ENCODE data around the gene ACVR2A.
A peak's percentile ranks its signal among the peaks of the same experiment; 100 is the strongest.

The ACVR2A gene

DNA sequence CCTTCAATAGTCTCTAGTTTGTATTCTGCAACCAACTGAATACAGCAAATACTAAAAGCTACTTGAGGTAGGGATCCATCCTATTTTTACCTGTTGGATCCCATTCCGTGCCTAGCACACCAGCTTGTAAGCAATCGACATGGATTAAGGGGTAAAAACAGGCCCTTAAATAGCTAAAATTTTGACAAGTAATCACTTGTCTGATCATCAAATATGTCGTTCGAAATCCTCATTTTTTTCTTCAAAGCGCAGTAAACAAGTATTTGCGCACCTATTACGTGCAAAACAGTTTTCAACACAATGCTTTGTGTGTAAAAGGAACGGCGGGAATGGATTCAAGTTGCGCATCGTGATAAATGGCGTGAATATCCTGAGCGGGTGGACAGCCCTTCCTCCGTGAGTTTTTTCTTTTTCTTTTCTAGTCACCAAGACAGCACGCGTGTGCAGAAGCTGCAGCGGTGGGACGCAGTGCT lies 1.4 kb upstream of the ACVR2A start:
- H3K36me3 ChIP-seq (ENCODE audit: insufficient read depth, low read depth, low read length) = no peaks in the 10 kb centered on the region
- H3K4me3 ChIP-seq (ENCODE audit: low read length) = peak overlapping the region; percentile 80
- peak overlapping the region; percentile 83 for H3K9ac ChIP-seq (ENCODE audit: low read depth, low read length)
- H3K27ac ChIP-seq (ENCODE audit: low read length) = peak overlapping the region; percentile 5
- H3K4me1 ChIP-seq (ENCODE audit: insufficient read depth, low read length) = peaks cover 7% of the 10 kb centered on the region; the same call in 1 of the 2 replicates
- no peaks in the 10 kb centered on the region for H3K27me3 ChIP-seq (ENCODE audit: insufficient read depth, low read length)
- H3K9me3 ChIP-seq (ENCODE audit: insufficient read depth, low read depth, low read length) = no peaks in the 10 kb centered on the region

DNA sequence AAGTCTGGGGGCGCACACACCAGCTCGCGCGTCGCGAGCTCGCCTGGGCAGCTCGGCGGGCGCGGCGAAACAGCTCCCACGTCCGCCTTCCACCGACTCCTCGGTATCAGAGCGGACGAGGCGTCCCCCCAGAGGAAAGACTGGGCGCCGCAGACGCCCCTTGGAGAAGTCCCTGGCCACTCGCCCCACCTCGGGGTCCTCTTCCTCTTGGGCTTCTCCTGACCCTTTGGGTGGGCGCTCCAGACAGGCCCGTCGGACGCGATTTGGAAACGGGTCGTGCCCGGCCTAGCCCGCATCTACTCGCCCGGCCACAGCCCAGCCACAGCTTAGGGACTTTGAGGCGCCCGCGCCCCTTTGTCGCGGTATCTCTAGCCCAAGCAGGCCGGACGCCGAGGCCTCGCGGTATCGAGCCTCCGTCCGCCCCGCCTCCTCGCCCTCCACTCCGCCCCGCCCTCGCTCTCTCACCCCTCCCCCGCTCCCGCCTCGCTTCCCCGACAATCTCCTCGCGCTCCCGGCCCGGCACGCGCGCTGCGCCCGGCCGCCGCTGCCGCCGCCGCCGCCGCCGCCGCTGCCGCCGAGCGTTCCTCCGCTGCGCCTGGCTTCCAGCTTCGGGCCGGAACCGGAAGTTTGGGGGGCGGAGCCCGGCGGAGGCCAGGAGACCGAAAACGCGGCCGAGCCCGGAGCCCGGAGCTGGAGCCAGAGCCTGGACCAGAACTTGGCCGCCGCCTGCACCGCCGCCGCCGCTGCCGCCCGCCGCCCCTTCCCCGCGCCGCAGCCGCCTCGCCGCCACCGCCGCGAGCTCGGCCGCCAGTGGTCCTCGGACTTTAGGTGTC lies 749 bp upstream of the ACVR2A start:
- H3K36me3 ChIP-seq (ENCODE audit: insufficient read depth, low read depth, low read length) = no peaks in the 10 kb centered on the region
- H3K9me3 ChIP-seq (ENCODE audit: insufficient read depth, low read depth, low read length) = no peaks in the 10 kb centered on the region
- H3K4me3 ChIP-seq (ENCODE audit: low read length) = peak overlapping the region; percentile 89
- H3K27me3 ChIP-seq (ENCODE audit: insufficient read depth, low read length) = no peaks in the 10 kb centered on the region
- H3K27ac ChIP-seq (ENCODE audit: low read length) = peak overlapping the region; percentile 31
- peaks cover 7% of the 10 kb centered on the region; the same call in 1 of the 2 replicates for H3K4me1 ChIP-seq (ENCODE audit: insufficient read depth, low read length)
- H3K9ac ChIP-seq (ENCODE audit: low read depth, low read length) = peak overlapping the region; percentile 85

DNA sequence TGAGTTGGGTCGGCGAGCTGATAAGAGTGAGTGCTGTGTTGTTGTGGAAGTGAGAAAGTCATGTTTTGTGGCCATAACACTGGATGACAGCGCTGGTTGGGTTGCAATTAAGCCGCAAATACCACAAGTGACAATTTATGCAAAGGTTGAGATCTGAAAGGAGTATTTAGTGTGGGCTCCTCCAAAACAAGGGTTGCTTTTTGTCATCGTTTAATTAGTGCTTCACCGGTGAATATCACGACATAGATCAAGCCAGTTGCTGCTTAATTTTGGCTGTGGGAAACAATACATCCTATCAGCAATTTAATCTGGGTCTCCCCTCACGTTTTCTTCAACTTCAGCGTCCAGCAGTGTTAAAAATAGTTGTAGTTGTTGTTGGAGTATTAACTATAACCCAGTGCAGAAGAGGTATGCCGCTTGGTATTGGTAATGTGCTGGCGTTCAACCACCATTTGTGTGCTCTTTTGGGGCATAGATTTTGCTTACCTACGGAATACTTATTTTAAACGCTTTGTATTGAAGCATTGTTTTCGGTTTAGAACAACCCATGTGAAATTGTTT lies 662 bp downstream of the ACVR2A start:
- peaks cover 7% of the 10 kb centered on the region; the same call in 1 of the 2 replicates for H3K4me1 ChIP-seq (ENCODE audit: insufficient read depth, low read length)
- no peaks in the 10 kb centered on the region for H3K27me3 ChIP-seq (ENCODE audit: insufficient read depth, low read length)
- H3K9me3 ChIP-seq (ENCODE audit: insufficient read depth, low read depth, low read length) = no peaks in the 10 kb centered on the region
- H3K9ac ChIP-seq (ENCODE audit: low read depth, low read length) = peak overlapping the region; percentile 70
- H3K27ac ChIP-seq (ENCODE audit: low read length) = no peak overlapping the region
- peak overlapping the region; percentile 89 for H3K4me3 ChIP-seq (ENCODE audit: low read length)
- no peaks in the 10 kb centered on the region for H3K36me3 ChIP-seq (ENCODE audit: insufficient read depth, low read depth, low read length)

DNA sequence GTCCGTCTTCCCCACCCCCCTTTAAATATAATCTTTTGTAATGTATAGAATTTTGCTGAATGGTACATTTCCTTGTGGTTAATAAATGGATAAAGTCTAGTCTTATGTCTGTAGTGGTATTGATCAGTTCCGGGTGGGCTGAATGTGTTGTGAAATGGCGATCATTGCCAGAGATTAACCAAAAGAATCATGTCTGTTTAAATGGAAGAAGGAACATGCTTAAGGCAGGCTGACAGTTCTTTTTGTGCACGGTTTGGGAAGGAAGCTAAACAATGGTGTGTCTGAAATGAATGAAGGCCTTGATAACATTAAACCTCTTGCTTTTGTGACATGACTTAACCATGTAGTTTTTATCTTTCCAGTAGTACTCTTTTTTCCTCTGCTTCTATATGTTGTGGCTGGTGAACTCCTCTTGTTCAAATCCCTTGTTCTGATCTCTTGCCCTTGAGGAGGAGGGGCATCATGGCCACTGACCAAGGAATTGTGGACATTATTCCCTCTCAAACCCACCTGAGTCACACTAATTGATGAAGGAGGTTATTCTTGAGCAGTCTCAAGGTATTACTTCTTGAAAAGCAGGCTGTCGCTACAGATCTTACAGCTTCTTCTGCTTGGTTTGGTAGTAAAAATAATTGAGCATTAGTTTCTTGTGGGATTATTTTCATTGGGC lies 1.7 kb downstream of the ACVR2A start:
- H3K27ac ChIP-seq (ENCODE audit: low read length) = no peak overlapping the region
- H3K36me3 ChIP-seq (ENCODE audit: insufficient read depth, low read depth, low read length) = no peaks in the 10 kb centered on the region
- H3K27me3 ChIP-seq (ENCODE audit: insufficient read depth, low read length) = no peaks in the 10 kb centered on the region
- peaks cover 7% of the 10 kb centered on the region; the same call in 1 of the 2 replicates for H3K4me1 ChIP-seq (ENCODE audit: insufficient read depth, low read length)
- peak overlapping the region; percentile 89 for H3K4me3 ChIP-seq (ENCODE audit: low read length)
- no peaks in the 10 kb centered on the region for H3K9me3 ChIP-seq (ENCODE audit: insufficient read depth, low read depth, low read length)
- H3K9ac ChIP-seq (ENCODE audit: low read depth, low read length) = peak overlapping the region; percentile 70; the same call in 1 of the 2 replicates

DNA sequence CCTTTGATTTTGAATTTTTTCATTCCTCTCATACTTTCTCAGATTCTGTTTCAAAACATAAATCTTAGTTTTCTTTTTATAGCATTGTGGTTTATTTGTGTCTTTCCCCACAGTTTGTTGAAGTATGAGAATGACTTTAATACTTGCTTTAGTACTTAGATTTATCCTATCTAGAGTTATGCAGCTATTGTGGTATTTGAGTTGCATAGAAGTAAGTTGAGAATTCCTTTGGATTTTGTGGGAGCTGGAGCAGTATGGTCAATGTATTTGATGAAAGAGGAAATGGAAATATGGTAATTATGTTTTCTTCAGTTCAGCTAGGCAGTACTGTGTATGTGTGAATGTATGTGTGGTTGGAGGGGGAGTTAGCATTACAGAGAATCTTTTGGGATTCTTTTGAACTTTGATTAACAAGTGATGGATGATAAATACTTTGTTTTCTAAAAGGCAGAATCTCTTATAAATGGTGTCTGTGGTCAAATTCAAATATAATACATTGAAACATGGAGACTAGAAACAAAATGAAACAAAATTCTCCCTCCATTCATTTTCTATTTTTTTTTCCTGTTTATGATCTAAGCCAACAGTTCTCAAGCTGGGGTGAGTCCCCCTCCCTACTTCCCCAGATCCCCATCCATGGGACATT lies 3.0 kb downstream of the ACVR2A start:
- H3K27ac ChIP-seq (ENCODE audit: low read length) = no peak overlapping the region

DNA sequence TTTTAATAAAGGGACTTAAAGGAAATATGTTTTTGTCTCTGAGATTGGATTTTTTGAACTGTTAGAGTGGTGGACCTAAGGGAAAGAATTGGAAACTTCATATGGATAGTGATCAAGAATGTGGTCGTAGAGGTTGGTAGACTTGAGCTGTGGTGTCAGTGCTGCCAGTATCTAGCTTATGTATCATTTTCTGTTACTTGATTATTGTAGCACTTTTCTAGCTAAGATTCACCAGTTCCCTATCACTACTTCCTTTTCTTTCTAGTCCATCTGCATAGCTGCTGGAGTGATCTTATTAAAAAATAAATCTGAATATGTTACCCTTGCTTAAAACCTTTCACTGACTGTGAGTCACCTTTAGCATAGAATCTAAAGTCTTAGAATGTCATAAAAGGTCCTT lies 6.0 kb downstream of the ACVR2A start:
- Histone ChIP-seq H3K9me3 (ENCODE audit: insufficient read depth, low read depth, low read length) (no peaks in the 10 kb centered on the region), H3K4me3 (ENCODE audit: low read length) (no peak overlapping the region), H3K27ac (ENCODE audit: low read length) (no peak overlapping the region), H3K4me1 (ENCODE audit: insufficient read depth, low read length) (peaks cover 7% of the 10 kb centered on the region; the same call in 1 of the 2 replicates), H3K9ac (ENCODE audit: low read depth, low read length) (no peak overlapping the region), H3K36me3 (ENCODE audit: insufficient read depth, low read depth, low read length) (no peaks in the 10 kb centered on the region), H3K27me3 (ENCODE audit: insufficient read depth, low read length) (no peaks in the 10 kb centered on the region)

More for the DNA sequence above, 3.0 kb downstream of the ACVR2A start:
- H3K9me3 ChIP-seq (ENCODE audit: insufficient read depth, low read depth, low read length) = no peaks in the 10 kb centered on the region
- no peaks in the 10 kb centered on the region for H3K36me3 ChIP-seq (ENCODE audit: insufficient read depth, low read depth, low read length)
- no peak overlapping the region for H3K9ac ChIP-seq (ENCODE audit: low read depth, low read length)
- peaks cover 7% of the 10 kb centered on the region; the same call in 1 of the 2 replicates for H3K4me1 ChIP-seq (ENCODE audit: insufficient read depth, low read length)
- peak overlapping the region; percentile 25; the same call in 1 of the 2 replicates for H3K4me3 ChIP-seq (ENCODE audit: low read length)
- H3K27me3 ChIP-seq (ENCODE audit: insufficient read depth, low read length) = no peaks in the 10 kb centered on the region

DNA sequence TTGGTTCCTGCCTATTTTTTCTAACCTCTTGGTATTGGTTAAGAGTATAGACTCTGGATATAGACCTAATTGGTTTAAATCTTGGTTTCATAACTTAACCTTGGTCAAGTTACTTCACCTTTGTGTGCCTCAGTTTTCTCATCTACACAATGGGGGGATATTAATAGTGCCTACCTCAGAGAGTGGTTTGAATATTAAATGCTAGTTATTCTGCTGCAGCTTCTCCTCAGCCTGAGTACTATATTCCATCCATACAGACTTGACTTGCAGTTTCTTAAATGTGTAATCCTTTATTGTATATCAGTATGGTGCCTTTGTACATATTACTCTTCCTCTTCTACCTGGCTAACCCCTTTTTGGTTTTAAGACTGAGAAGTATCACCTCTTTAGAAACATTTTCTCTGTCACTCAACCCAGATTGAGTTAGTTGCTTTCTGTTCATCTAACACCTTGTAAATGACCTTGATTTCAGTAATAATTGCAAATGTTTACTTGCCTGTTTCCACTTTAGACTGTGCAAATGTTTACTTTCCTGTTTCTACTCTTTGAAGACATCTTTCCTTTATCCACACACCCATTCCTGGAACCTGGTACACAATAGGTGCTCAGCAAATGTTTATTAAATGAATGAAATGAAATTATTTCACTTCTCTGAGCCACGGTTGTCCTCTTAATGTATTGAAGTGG lies 6.6 kb downstream of the ACVR2A start:
- peaks cover 7% of the 10 kb centered on the region; the same call in 1 of the 2 replicates for H3K4me1 ChIP-seq (ENCODE audit: insufficient read depth, low read length)
- H3K9ac ChIP-seq (ENCODE audit: low read depth, low read length) = no peak overlapping the region
- H3K36me3 ChIP-seq (ENCODE audit: insufficient read depth, low read depth, low read length) = no peaks in the 10 kb centered on the region
- no peaks in the 10 kb centered on the region for H3K27me3 ChIP-seq (ENCODE audit: insufficient read depth, low read length)
- H3K27ac ChIP-seq (ENCODE audit: low read length) = no peak overlapping the region
- no peak overlapping the region for H3K4me3 ChIP-seq (ENCODE audit: low read length)
- H3K9me3 ChIP-seq (ENCODE audit: insufficient read depth, low read depth, low read length) = no peaks in the 10 kb centered on the region

DNA sequence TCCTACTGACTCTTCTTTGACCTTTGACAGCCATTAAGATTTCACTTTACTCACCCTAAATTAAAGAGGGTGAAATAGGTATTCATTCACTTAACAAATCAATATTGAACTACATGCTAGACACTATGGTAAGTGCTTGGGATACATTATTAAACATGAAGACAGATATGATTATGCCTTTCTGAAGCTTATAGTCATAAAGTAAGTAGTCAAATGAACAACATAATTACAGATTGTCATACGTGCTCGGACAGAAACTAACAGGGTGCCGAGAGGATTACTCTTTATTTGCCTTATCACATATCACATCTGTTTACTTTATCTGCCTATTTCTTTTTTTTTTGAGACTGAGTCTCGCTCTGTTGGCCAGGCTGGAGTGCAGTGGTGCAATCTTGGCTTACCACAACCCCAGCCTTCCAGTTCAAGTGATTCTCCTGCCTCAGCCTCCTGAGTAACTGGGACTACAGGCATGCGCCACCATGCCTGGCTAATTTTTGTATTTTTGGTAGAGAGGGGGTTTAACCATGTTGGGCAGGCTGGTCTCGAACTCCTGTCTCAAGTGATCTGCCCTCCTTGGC lies 9.8 kb downstream of the ACVR2A start:
- Histone ChIP-seq H3K9ac (ENCODE audit: low read depth, low read length) (no peak overlapping the region), H3K36me3 (ENCODE audit: insufficient read depth, low read depth, low read length) (no peaks in the 10 kb centered on the region), H3K4me1 (ENCODE audit: insufficient read depth, low read length) (peaks cover 21% of the 10 kb centered on the region), H3K27me3 (ENCODE audit: insufficient read depth, low read length) (no peaks in the 10 kb centered on the region), H3K27ac (ENCODE audit: low read length) (no peak overlapping the region), H3K9me3 (ENCODE audit: insufficient read depth, low read depth, low read length) (no peaks in the 10 kb centered on the region), H3K4me3 (ENCODE audit: low read length) (no peak overlapping the region)

DNA sequence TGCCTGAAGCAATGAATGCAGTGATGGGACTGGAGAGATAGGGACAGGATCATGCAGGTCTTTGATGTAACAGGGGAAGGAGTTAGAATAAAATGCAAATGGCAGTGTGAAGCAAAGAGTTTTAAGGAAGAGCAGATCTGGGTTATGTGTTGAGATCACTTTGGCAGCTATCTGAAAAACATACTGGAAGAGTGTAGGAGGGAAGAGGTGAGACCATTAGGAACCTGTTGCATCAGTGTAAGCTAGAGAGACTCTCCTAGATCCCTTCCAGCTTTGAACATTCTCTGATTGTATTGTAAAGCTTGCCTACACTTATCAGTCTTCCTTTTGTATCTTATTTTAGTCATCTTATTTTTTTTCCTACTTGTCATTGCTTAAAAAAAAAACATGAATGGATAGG lies 10.5 kb downstream of the ACVR2A start:
- H3K27me3 ChIP-seq (ENCODE audit: insufficient read depth, low read length) = no peaks in the 10 kb centered on the region
- H3K4me1 ChIP-seq (ENCODE audit: insufficient read depth, low read length) = peaks cover 28% of the 10 kb centered on the region
- no peak overlapping the region for H3K9ac ChIP-seq (ENCODE audit: low read depth, low read length)
- H3K36me3 ChIP-seq (ENCODE audit: insufficient read depth, low read depth, low read length) = no peaks in the 10 kb centered on the region
- H3K4me3 ChIP-seq (ENCODE audit: low read length) = no peak overlapping the region
- no peaks in the 10 kb centered on the region for H3K9me3 ChIP-seq (ENCODE audit: insufficient read depth, low read depth, low read length)
- H3K27ac ChIP-seq (ENCODE audit: low read length) = no peak overlapping the region

DNA sequence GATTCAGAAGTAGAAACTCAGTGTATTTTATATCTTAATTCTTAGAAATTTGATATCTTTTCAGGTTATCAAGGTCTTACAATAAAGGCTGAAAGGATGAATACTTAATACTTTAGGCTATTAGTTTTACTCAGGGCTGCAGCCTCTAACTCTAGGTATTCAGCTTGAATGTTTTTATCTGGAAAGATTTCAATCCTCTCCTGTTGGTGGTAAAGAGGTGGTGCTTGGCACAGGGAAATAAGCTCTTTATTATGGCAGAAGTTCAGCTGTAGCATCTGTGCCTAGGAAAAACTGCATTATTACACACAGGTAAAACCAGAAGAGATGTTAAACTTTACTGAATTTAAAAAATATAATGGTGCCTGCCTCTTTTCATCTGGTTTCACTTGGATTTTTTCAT lies 11.1 kb downstream of the ACVR2A start:
- Histone ChIP-seq H3K27ac (ENCODE audit: low read length) (no peak overlapping the region), H3K9me3 (ENCODE audit: insufficient read depth, low read depth, low read length) (no peaks in the 10 kb centered on the region), H3K27me3 (ENCODE audit: insufficient read depth, low read length) (no peaks in the 10 kb centered on the region), H3K4me3 (ENCODE audit: low read length) (no peak overlapping the region), H3K36me3 (ENCODE audit: insufficient read depth, low read depth, low read length) (no peaks in the 10 kb centered on the region), H3K4me1 (ENCODE audit: insufficient read depth, low read length) (peaks cover 34% of the 10 kb centered on the region), H3K9ac (ENCODE audit: low read depth, low read length) (no peak overlapping the region)
